GM12878 (cell line): ENCODE measurements around the gene PHKG2. TPM values are rescaled to one million over a fixed set of nuclear protein-coding genes. Genes with fewer than 3 reads are reported as not detected.
A peak's percentile ranks its signal among the peaks of the same experiment; 100 is the strongest.

ENCODE experiments used
- ATAC-seq: fragments of 200-7000 bp; cut with Tn5 transposase; 3 replicates; pipeline ENCODE4 v1.9.1; 2020; ENCODE audit warnings: mild to moderate bottlenecking, moderate library complexity
- BruUV-seq: library from RNA; stranded (reverse); fragments of 400-500 nt; replicated peaks from 2 replicates; lab custom pipeline; 2021; lab: Mats Ljungman, UMichigan
- CTCF ChIA-PET: fragments of 300-600 bp; sonication (Branson Sonifier 250); formaldehyde crosslinking; extraction: SDS; loops from one replicate; lab custom pipeline; 2021; ENCODE audit warnings: inconsistent platforms; lab: Yijun Ruan, JAX
- POLR2A ChIA-PET: fragments of 350-600 bp; formaldehyde crosslinking; extraction: SDS; loops from one replicate; lab custom pipeline; 2021; ENCODE audit warnings: inconsistent platforms; lab: Charles Lee
- RAD21 ChIA-PET: fragments of 300-600 bp; sonication (Branson Sonifier 250); formaldehyde crosslinking; loops from one replicate; lab custom pipeline; 2023; ENCODE audit warnings: antibody characterized with exemption; ENCODE audit not compliant: unreplicated experiment; lab: Charles Lee
- SMC1A ChIA-PET: fragments of 300-600 bp; sonication (Branson Sonifier 250); formaldehyde crosslinking; loops from one replicate; lab custom pipeline; 2023; ENCODE audit not compliant: unreplicated experiment, uncharacterized antibody; lab: Charles Lee
- DNase-seq: peaks from one replicate; pipeline ENCODE4 v3.0.0-alpha.2; 2011; ENCODE audit warnings: low read depth, low spot score
- FAIRE-seq: peaks from 3 replicates; lab custom pipeline; 2011; peaks lifted over from hg19 to GRCh38; lab: Jason Lieb, UNC
- H2AFZ ChIP-seq: 2 replicates; pipeline ENCODE4 v1.6.0; 2011; ENCODE audit warnings: low read depth, low read length, control low read depth; ENCODE audit not compliant: control insufficient read depth
- H3K27ac ChIP-seq: 2 replicates; pipeline ENCODE4 v1.5.1; 2011; ENCODE audit warnings: control low read depth; ENCODE audit not compliant: control insufficient read depth, insufficient read depth
- H3K27me3 ChIP-seq, 2 experiments: replicated peaks in 1 of 2; 2 replicates each; pipeline versions ENCODE4 v1.6.0 to v1.6.1; 2011; ENCODE audit warnings: low read length in 1 of 2; ENCODE audit not compliant: control insufficient read depth in 2 of 2, insufficient read depth in 2 of 2
- H3K36me3 ChIP-seq, 2 experiments: 2 replicates each; pipeline ENCODE4 v1.5.1; 2011; ENCODE audit warnings: low read length in 1 of 2; ENCODE audit not compliant: control insufficient read depth in 2 of 2, insufficient read depth in 2 of 2
- H3K4me1 ChIP-seq: 2 replicates; pipeline ENCODE4 v1.6.1; 2011; ENCODE audit warnings: mild to moderate bottlenecking, low read length, moderate library complexity, mixed read lengths; ENCODE audit not compliant: control insufficient read depth, insufficient read depth
- H3K4me2 ChIP-seq: 2 replicates; pipeline ENCODE4 v1.6.0; 2011; ENCODE audit warnings: control low read depth; ENCODE audit not compliant: control insufficient read depth, insufficient read depth
- H3K4me3 ChIP-seq: fragments of 200-600 bp; sonication (generic); 2 replicates; pipeline ENCODE4 v1.5.1; 2016
- H3K79me2 ChIP-seq: 2 replicates; pipeline ENCODE4 v1.6.0; 2011; ENCODE audit warnings: low read length; ENCODE audit not compliant: control insufficient read depth, insufficient read depth
- H3K9ac ChIP-seq: 2 replicates; pipeline ENCODE4 v1.8.0; 2011; ENCODE audit warnings: low read length, control low read depth, mixed read lengths; ENCODE audit not compliant: control insufficient read depth, insufficient read depth
- H3K9me3 ChIP-seq: replicated peaks from 3 replicates; pipeline ENCODE4 v1.5.1; 2011; ENCODE audit warnings: mild to moderate bottlenecking, low read length; ENCODE audit not compliant: control insufficient read depth, insufficient read depth
- H4K20me1 ChIP-seq: 2 replicates; pipeline ENCODE4 v1.6.0; 2011; ENCODE audit not compliant: control insufficient read depth, insufficient read depth
- BCL3 ChIP-seq: IDR thresholded peaks from 2 replicates; pipeline ENCODE4 v1.6.1; 2011; ENCODE audit warnings: borderline replicate concordance, low read depth, mild to moderate bottlenecking, moderate library complexity, low read length; ENCODE audit not compliant: insufficient read depth, poor library complexity, severe bottlenecking
- PKNOX1 ChIP-seq: fragments of 450-650 bp; IDR thresholded peaks from 2 replicates; pipeline ENCODE4 v1.6.1; 2016; ENCODE audit warnings: mild to moderate bottlenecking
- RUNX3 ChIP-seq: IDR thresholded peaks from 2 replicates; pipeline ENCODE4 v1.6.1; 2012; ENCODE audit warnings: low read length, inconsistent platforms
- WGBS: methylation state at CpG from one replicate; pipeline ENCODE4 v1.1.6; 2016; ENCODE audit warnings: low lambda C conversion rate; ENCODE audit not compliant: insufficient replicate concordance, insufficient coverage; ENCODE audit errors: missing lambda C conversion rate; 5-methylcytosine and 5-hydroxymethylcytosine counted together
- in situ Hi-C: fragments of 300-500 bp; cut with MboI; formaldehyde crosslinking; loops from 9 replicates; pipeline ENCODE4 v1.14.3; 2018; ENCODE audit warnings: mixed read lengths
- intact Hi-C: fragments of 100-400 bp; cut with micrococcal nuclease; formaldehyde crosslinking; loops from one replicate; pipeline ENCODE4 v1.14.2; 2022; ENCODE audit not compliant: unreplicated experiment
- polyA plus RNA-seq, 11 experiments: library from polyadenylated mRNA; depleted of rRNA in 4 of 11; unstranded in 6 of 11; stranded (reverse) in 5 of 11; fragments of >200 nt; fragmentation: Nextera tagmentation in 4 of 11; fragmentation: Illumina TruSeq in 1 of 11; extraction: Ambion mirVana in 4 of 11; extraction: Trizol in 1 of 11; gene quantifications; 1 replicate in 1 of 11; 2 replicates in 10 of 11; pipeline versions ENCODE4 v1.2.1 to v1.2.3, GENCODE V29; 2011 to 2016; ENCODE audit warnings: inconsistent platforms in 2 of 11, missing spikeins in 2 of 11, low read depth in 1 of 11
- total RNA-seq, 4 experiments: library from RNA; depleted of rRNA in 3 of 4; stranded (reverse); fragments of >200 nt in 3 of 4; fragmentation: Illumina TruSeq in 1 of 4; extraction: Trizol in 1 of 4; gene quantifications; 2 replicates each; pipeline versions ENCODE4 v1.2.1 to v1.2.3, GENCODE V29; 2013 to 2021

Gene PHKG2
- total and polyA plus RNA-seq, 10 of the 15 experiments (the other 5 are each of a cell fraction or from before 2014, with no cell fraction given): 5.2 to 50.1 (median 37.2) TPM

- RAD21 ChIA-PET: no interaction called here
- H3K79me2 ChIP-seq: no peaks in the 10 kb centered on the region; the same call in none of the 2 replicates
- FAIRE-seq: peak; percentile 72
These were observed 32.3 kb upstream of the PHKG2 start for GRCh38 chr16:30715750-30716445.

More at GRCh38 chr16:30715750-30716445, 32.3 kb upstream of the PHKG2 start:
- 63% methylated on average over 16 of the region's 17 CpGs for WGBS
- intact Hi-C loops (no loop called here), in situ Hi-C loops (no loop called here)
- ChIA-PET CTCF (interaction anchor here (0.6 kb wide), 1 partner anchor 75 kb away, joined by 3 read pairs; no protein-coding TSS in a partner anchor), POLR2A (interaction anchor here (1.0 to 1.5 kb wide), 2 partner anchors 14 to 21 kb away, joined by 3 to 4 read pairs; no protein-coding TSS in a partner anchor), SMC1A (no interaction called here)
- H4K20me1 ChIP-seq: no peaks in the 10 kb centered on the region
- no peaks in the 10 kb centered on the region; the same call in 1 of the 2 replicates for H3K4me1 ChIP-seq
- no peaks in the 10 kb centered on the region for H3K9me3 ChIP-seq
- H3K27ac ChIP-seq: no peak overlapping the region
- H3K36me3 ChIP-seq: peaks cover 40 to 60% of the 10 kb centered on the region in 2 experiments
- no peak for DNase-seq
- no peak overlapping the region for H2AFZ ChIP-seq
- no peaks in the 10 kb centered on the region for H3K27me3 ChIP-seq
- BruUV-seq: no TSS peak
- no peak for TF ChIP-seq BCL3
- TF ChIP-seq PKNOX1: 0 out of 2 replicates have a peak, but pooled peaks have one; percentile 20
- TF ChIP-seq RUNX3: 0 out of 2 replicates have a peak, but pooled peaks have one; percentile 13
- TF ChIP-seq, all 136 proteins: peak for 2
- peak; percentile 75 for ATAC-seq
- H3K4me2 ChIP-seq: no peak overlapping the region
- no peak overlapping the region for H3K4me3 ChIP-seq
- H3K9ac ChIP-seq: no peak overlapping the region
